Cardiac muscle cell (in vitro differentiated cells and primary cell): ENCODE measurements around the gene NEDD9. TPM values are rescaled to one million over a fixed set of nuclear protein-coding genes. Genes with fewer than 3 reads are reported as not detected.

Source experiments
- DNase-seq, 2 donors: peaks; one replicate each; pipeline versions ENCODE4 v3.0.0 to v3.0.0-alpha.2; 2010 to 2017; ENCODE audit warnings: low read depth in 1 of 2, low spot score in 1 of 2
- H3K27ac ChIP-seq: fragments of 200-600 bp; sonication (generic); 2 replicates; pipeline ENCODE4 v1.5.1; 2016
- H3K27me3 ChIP-seq: fragments of 200-600 bp; sonication (generic); 2 replicates; pipeline ENCODE4 v1.6.0; 2016; ENCODE audit warnings: control low read depth
- H3K36me3 ChIP-seq: fragments of 200-600 bp; sonication (generic); 2 replicates; pipeline ENCODE4 v1.5.1; 2016; ENCODE audit warnings: control low read depth
- H3K4me1 ChIP-seq: fragments of 200-600 bp; sonication (generic); 2 replicates; pipeline ENCODE4 v1.8.1; 2017; ENCODE audit warnings: low read depth, mild to moderate bottlenecking, mixed run types
- H3K4me3 ChIP-seq: fragments of 200-600 bp; sonication (generic); 2 replicates; pipeline ENCODE4 v1.5.1; 2016; ENCODE audit warnings: mild to moderate bottlenecking
- H3K9me3 ChIP-seq: fragments of 200-600 bp; sonication (generic); 2 replicates; pipeline ENCODE4 v1.5.1; 2017; ENCODE audit warnings: low read depth, mild to moderate bottlenecking, control low read depth
- polyA plus RNA-seq: library from polyadenylated mRNA; unstranded; fragments of >200 nt; fragmentation: Nextera tagmentation; extraction: Ambion mirVana; gene quantifications from 2 replicates; pipeline ENCODE4 v1.2.1, GENCODE V29; 2016
- total RNA-seq: library from RNA; depleted of rRNA; stranded (reverse); fragments of >200 nt; gene quantifications from 2 replicates; pipeline ENCODE4 v1.2.3, GENCODE V29; 2016
- TF ChIP-seq, protein P1 (sequence below): IDR thresholded peaks from 2 replicates; pipeline ENCODE4 v1.5.1; 2012; ENCODE audit warnings: low read depth, mild to moderate bottlenecking, low read length

NEDD9 gene
- total and polyA plus RNA-seq, 2 experiments from 2014 or later = 12.6 to 26.8 TPM

DNA sequence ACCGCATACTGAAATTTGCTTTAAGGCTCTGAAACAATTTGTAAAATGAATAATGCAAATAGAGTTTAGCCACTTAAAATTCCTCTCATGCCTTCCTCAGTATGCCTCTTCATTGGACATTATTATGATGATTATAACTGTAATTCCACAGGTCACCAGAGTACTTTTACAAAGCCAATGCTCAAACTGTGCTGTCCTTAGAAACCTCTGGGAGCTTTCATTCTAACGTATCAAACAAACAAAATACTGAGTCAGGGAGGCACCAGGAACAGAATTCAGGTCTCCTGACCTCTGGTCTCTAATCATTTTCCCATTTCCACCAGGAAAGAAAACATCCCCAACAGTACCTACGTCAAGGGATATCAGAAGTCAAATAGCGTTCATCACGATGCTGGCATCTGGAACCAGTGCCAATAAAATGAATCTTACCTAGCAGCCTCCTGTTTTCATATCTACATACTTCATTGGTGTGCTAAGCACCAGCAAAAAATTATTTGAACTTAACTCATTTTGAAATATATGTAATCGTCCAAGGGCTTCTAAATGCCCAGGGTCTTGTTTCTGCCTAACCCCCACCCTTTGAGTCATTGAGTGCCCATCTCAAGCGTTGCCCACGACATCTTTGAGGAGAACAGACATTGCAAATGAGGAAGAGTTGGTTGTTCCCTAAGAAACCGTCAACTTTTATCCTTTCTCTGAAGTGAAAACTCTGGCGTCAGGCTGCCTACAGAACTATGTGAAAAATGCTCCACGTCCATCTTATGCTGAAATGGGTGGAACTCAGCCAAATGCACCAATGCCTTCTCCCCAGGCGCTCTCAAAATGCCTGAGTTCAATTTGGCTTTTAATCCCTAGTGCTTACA lies 37.9 kb downstream of the NEDD9 start:
- H3K4me3 ChIP-seq = no peak overlapping the region
- TF ChIP-seq, protein P1, sequence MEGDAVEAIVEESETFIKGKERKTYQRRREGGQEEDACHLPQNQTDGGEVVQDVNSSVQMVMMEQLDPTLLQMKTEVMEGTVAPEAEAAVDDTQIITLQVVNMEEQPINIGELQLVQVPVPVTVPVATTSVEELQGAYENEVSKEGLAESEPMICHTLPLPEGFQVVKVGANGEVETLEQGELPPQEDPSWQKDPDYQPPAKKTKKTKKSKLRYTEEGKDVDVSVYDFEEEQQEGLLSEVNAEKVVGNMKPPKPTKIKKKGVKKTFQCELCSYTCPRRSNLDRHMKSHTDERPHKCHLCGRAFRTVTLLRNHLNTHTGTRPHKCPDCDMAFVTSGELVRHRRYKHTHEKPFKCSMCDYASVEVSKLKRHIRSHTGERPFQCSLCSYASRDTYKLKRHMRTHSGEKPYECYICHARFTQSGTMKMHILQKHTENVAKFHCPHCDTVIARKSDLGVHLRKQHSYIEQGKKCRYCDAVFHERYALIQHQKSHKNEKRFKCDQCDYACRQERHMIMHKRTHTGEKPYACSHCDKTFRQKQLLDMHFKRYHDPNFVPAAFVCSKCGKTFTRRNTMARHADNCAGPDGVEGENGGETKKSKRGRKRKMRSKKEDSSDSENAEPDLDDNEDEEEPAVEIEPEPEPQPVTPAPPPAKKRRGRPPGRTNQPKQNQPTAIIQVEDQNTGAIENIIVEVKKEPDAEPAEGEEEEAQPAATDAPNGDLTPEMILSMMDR = no peak
- no peaks in the 10 kb centered on the region for H3K27me3 ChIP-seq
- H3K9me3 ChIP-seq = no peaks in the 10 kb centered on the region
- no peak overlapping the region for H3K27ac ChIP-seq
- DNase-seq = peak in 1 of 2 donors; percentile 95
- peaks cover 17% of the 10 kb centered on the region for H3K36me3 ChIP-seq
- peaks cover 6% of the 10 kb centered on the region for H3K4me1 ChIP-seq

DNA sequence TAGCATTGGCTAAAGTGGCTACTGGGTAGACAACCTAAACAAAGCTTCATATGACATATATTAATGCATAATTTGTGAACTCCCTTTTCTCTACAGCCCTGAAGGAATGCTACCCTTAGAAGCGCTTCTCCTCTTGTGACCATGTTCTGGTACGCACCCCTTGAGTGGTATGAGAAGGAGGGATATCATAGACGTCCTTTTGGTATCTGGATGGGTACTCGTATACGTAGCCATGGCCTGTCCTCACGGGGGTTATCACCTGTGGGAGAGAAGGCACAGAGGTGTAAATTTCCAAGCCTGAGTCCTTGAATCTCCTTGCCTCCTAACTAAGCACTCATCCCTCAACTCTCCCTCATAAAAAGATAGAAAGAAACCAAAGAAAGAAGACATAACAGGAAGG lies 39.0 kb downstream of the NEDD9 start:
- TF ChIP-seq, protein P1 = no peak
- Histone ChIP-seq H3K27ac (no peak overlapping the region), H3K4me1 (peaks cover 6% of the 10 kb centered on the region), H3K27me3 (no peaks in the 10 kb centered on the region), H3K4me3 (no peak overlapping the region), H3K36me3 (peaks cover 22% of the 10 kb centered on the region), H3K9me3 (no peaks in the 10 kb centered on the region)
- DNase-seq = no peak

DNA sequence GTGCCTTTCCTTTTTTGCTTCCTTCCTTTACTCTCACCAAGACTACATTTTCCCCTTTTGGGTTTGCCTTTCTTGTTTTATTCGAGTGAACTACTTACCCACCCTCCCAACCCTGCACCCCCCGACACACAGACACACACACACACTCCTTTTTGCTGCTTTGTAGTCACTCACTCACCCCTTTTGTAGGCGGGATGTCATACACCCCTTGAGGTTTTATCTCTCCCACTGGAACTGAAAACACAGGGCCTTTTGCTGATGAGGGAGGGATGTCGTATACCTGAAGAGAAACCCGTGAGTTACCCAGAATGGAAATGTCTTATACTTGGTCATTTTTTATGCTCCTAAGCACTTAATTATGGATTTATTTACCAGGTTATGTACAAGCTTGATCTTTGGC lies 40.3 kb downstream of the NEDD9 start:
- H3K4me3 ChIP-seq = no peak overlapping the region
- peaks cover 33% of the 10 kb centered on the region for H3K36me3 ChIP-seq
- no peaks in the 10 kb centered on the region for H3K27me3 ChIP-seq
- TF ChIP-seq, protein P1 = no peak
- H3K27ac ChIP-seq = no peak overlapping the region
- no peaks in the 10 kb centered on the region for H3K9me3 ChIP-seq
- DNase-seq = no peak
- peaks cover 2% of the 10 kb centered on the region for H3K4me1 ChIP-seq

DNA sequence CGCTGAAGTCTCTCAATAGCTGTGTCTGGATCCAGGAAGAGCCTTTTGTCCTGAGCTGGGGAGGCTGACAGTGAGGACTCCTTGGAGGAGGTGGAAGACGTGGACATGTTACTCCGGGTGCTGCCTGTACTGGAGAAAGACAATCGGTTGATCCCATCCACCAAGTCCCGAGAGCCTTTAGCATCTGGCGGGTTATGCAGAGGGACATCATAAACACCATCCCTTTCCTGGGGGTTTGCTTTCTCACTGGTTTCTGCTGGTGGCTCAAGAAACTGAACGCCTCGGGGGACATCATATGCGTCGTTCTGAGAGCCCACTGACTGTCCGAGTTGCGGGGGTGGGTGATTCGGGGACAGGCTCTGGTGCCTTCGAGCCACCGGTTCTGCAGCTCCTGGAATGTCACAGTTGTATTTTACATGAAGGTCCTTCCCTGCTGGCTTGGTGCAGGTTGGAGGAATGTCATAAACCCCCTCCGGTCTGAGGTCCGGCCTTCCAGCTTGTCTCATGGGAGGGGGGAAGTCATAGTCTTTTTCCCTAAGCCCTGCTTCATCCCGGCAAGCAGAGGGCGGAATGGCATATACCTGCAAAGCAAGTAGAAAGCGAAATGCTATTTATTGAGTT lies 41.7 kb downstream of the NEDD9 start:
- H3K4me1 ChIP-seq = no peaks in the 10 kb centered on the region
- H3K27ac ChIP-seq = no peak overlapping the region
- H3K36me3 ChIP-seq = peaks cover 42% of the 10 kb centered on the region
- no peak overlapping the region for H3K4me3 ChIP-seq
- H3K9me3 ChIP-seq = no peaks in the 10 kb centered on the region
- H3K27me3 ChIP-seq = no peaks in the 10 kb centered on the region
- TF ChIP-seq, protein P1 = no peak
- no peak for DNase-seq

DNA sequence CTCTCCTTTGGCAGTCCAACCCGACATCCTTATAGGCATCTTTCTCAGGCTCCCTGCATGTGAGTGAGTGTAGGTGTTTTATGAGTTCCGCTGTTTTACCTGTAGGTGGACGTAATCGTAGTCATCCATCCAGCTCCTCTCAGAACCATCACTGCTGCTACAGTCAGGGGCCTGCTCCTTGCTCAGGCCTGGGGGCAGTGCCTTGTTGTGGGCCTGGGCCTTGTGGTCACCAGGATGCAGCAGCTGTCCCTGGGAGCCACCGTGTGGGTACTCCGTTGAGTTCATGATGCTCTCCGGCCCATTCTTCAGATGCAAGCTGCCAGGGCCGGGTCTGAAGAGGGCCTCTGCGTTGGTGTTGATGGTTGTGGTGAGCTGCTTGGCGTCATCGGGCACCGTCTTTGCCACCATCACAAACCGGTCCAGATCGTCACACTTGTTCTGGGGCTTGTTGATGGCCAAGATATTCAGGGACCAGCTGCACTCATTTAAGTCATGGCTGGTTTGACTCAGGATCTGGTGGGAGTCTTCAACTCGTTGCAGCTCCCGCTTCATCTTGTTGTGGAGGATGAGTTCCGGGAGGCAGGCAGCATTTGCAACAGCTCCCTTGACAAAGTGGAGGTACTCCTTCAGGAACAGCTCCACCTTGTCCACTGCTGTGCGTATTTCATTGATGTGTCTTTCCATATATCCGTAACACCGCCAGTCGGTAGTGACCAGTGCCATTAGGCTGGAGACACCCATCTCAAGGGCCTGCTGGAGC lies 42.4 kb downstream of the NEDD9 start:
- H3K4me1 ChIP-seq = no peaks in the 10 kb centered on the region
- H3K9me3 ChIP-seq = no peaks in the 10 kb centered on the region
- DNase-seq = no peak
- peaks cover 45% of the 10 kb centered on the region for H3K36me3 ChIP-seq
- TF ChIP-seq, protein P1 = no peak
- H3K27me3 ChIP-seq = no peaks in the 10 kb centered on the region
- H3K27ac ChIP-seq = no peak overlapping the region
- H3K4me3 ChIP-seq = no peak overlapping the region
